HCT116 (cell line): ENCODE results near the gene RCL1. TPM values are rescaled to one million over a fixed set of nuclear protein-coding genes. Genes with fewer than 3 reads are reported as not detected.

Experiments used
- ATAC-seq: fragments of 200-7000 bp; cut with Tn5 transposase; 2 replicates; pipeline ENCODE4 v1.9.1; 2020; ENCODE audit warnings: mild to moderate bottlenecking, moderate library complexity
- BruUV-seq: library from RNA; stranded (reverse); fragments of 400-500 nt; replicated peaks from 2 replicates; lab custom pipeline; 2021; lab: Mats Ljungman, UMichigan
- CTCF ChIA-PET: fragments of 300-600 bp; sonication (Branson Sonifier 250); formaldehyde crosslinking; loops from one replicate; lab custom pipeline; 2021; ENCODE audit warnings: antibody characterized with exemption; lab: Charles Lee
- POLR2A ChIA-PET: fragments of 300-600, 350-600 bp; sonication (Branson Sonifier 250); formaldehyde crosslinking; loops from one replicate; lab custom pipeline; 2021; ENCODE audit warnings: antibody characterized with exemption; lab: Charles Lee
- RAD21 ChIA-PET, 2 experiments: fragments of 300-600 bp; sonication (Branson Sonifier 250); formaldehyde crosslinking; loops; one replicate each; lab custom pipeline; 2023; ENCODE audit warnings: low total read pairs in 2 of 2; ENCODE audit not compliant: uncharacterized antibody in 2 of 2, unreplicated experiment in 2 of 2, low non-redundant PET in 1 of 2; lab: Charles Lee
- DNase-seq: peaks from one replicate; pipeline ENCODE4 v3.0.0-alpha.2; 2010; ENCODE audit warnings: low read depth, low spot score
- H2AFZ ChIP-seq: fragments of 200-600 bp; shearing (Covaris generic), sonication (generic); 2 replicates; pipeline ENCODE4 v1.6.1; 2017; ENCODE audit warnings: low read depth, mixed run types, mixed read lengths, antibody characterized with exemption, low read length; ENCODE audit not compliant: poor library complexity, severe bottlenecking
- H3K27ac ChIP-seq: 2 replicates; pipeline ENCODE4 v1.5.1; 2012; ENCODE audit warnings: low read depth, low read length
- H3K27me3 ChIP-seq: fragments of 200-600 bp; sonication (generic); 2 replicates; pipeline ENCODE4 v1.6.1; 2016; ENCODE audit warnings: mixed run types, low read length, mixed read lengths; ENCODE audit not compliant: insufficient read depth
- H3K36me3 ChIP-seq, 2 experiments: fragments of 200-500 bp in 1 of 2; fragments of 200-600 bp in 1 of 2; sonication (Bioruptor generic) in 1 of 2; sonication (generic) in 1 of 2; 2 replicates each; pipeline versions ENCODE4 v1.5.1 to v1.6.1; 2014 to 2016; ENCODE audit warnings: low read length in 2 of 2, inconsistent platforms in 1 of 2, mixed read lengths in 1 of 2, mixed run types in 1 of 2; ENCODE audit not compliant: insufficient read depth in 2 of 2, control insufficient read depth in 1 of 2
- H3K4me1 ChIP-seq, 2 experiments: fragments of 200-600 bp in 1 of 2; sonication (generic) in 1 of 2; 2 replicates each; pipeline versions ENCODE4 v1.5.1 to v1.6.1; 2012 to 2017; ENCODE audit warnings: low read length in 2 of 2, inconsistent platforms in 1 of 2, mild to moderate bottlenecking in 1 of 2, mixed read lengths in 1 of 2, mixed run types in 1 of 2, moderate library complexity in 1 of 2; ENCODE audit not compliant: insufficient read depth in 2 of 2, control insufficient read depth in 1 of 2
- H3K4me2 ChIP-seq: fragments of 200-600 bp; sonication (generic); 2 replicates; pipeline ENCODE4 v1.6.1; 2017; ENCODE audit warnings: mixed run types, low read length, mixed read lengths
- H3K4me3 ChIP-seq, 2 experiments: fragments of 200-600 bp in 1 of 2; sonication (generic) in 1 of 2; replicated peaks in 1 of 2; 2 replicates each; pipeline ENCODE4 v1.5.1; 2011 to 2016; ENCODE audit warnings: low read length in 2 of 2, control low read depth in 1 of 2, low read depth in 1 of 2, mild to moderate bottlenecking in 1 of 2, mixed read lengths in 1 of 2, mixed run types in 1 of 2
- H3K79me2 ChIP-seq: fragments of 200-600 bp; sonication (generic); 2 replicates; pipeline ENCODE4 v1.6.1; 2017; ENCODE audit warnings: mild to moderate bottlenecking, mixed run types, low read length, moderate library complexity, mixed read lengths; ENCODE audit not compliant: insufficient read depth
- H3K9ac ChIP-seq: fragments of 200-600 bp; sonication (generic); 2 replicates; pipeline ENCODE4 v1.6.1; 2016; ENCODE audit warnings: low read length, mixed read lengths
- H3K9me2 ChIP-seq: fragments of 200-600 bp; sonication (generic), shearing (Covaris generic); 2 replicates; pipeline ENCODE4 v1.6.1; 2017; ENCODE audit warnings: mixed run types, mild to moderate bottlenecking, moderate library complexity; ENCODE audit not compliant: insufficient read depth
- H3K9me3 ChIP-seq, 2 experiments: fragments of 200-500 bp in 1 of 2; fragments of 200-600 bp in 1 of 2; sonication (Bioruptor generic) in 1 of 2; sonication (generic) in 1 of 2; 2 replicates each; pipeline ENCODE4 v1.6.1; 2014 to 2017; ENCODE audit warnings: low read length in 2 of 2, mixed read lengths in 2 of 2, inconsistent platforms in 1 of 2, low read depth in 1 of 2, mild to moderate bottlenecking in 1 of 2, mixed run types in 1 of 2, moderate library complexity in 1 of 2; ENCODE audit not compliant: control insufficient read depth in 1 of 2, insufficient read depth in 1 of 2
- H4K20me1 ChIP-seq: fragments of 200-600 bp; sonication (generic), shearing (Covaris generic); 2 replicates; pipeline ENCODE4 v1.6.1; 2017; ENCODE audit warnings: mixed run types, mild to moderate bottlenecking, moderate library complexity; ENCODE audit not compliant: insufficient read depth
- ATF3 ChIP-seq: IDR thresholded peaks from 2 replicates; pipeline ENCODE4 v1.6.1; 2012
- CBX3 ChIP-seq: IDR thresholded peaks from 2 replicates; pipeline ENCODE4 v1.6.1; 2012; ENCODE audit warnings: low read depth
- CEBPB ChIP-seq: IDR thresholded peaks from 2 replicates; pipeline ENCODE4 v1.6.1; 2012; ENCODE audit warnings: low read depth
- ELF1 ChIP-seq: IDR thresholded peaks from 2 replicates; pipeline ENCODE4 v1.6.1; 2012; ENCODE audit warnings: low read depth, borderline replicate concordance
- EZH2phosphoT487 ChIP-seq: fragments of 200-600 bp; IDR thresholded peaks from 2 replicates; pipeline ENCODE4 v1.6.1; 2018; ENCODE audit warnings: antibody characterized with exemption, borderline replicate concordance
- FOSL1 ChIP-seq: IDR thresholded peaks from 2 replicates; pipeline ENCODE4 v1.6.1; 2012; ENCODE audit warnings: low read depth
- JUND ChIP-seq: IDR thresholded peaks from 2 replicates; pipeline ENCODE4 v1.6.1; 2012
- MAX ChIP-seq: IDR thresholded peaks from 2 replicates; pipeline ENCODE4 v1.6.1; 2012
- POLR2A ChIP-seq: IDR thresholded peaks from 2 replicates; pipeline ENCODE4 v1.7.0; 2011; ENCODE audit warnings: borderline replicate concordance; ENCODE audit not compliant: insufficient read depth, insufficient read length; ENCODE audit errors: extremely low read depth
- POLR2AphosphoS5 ChIP-seq: IDR thresholded peaks from 2 replicates; pipeline ENCODE4 v1.6.1; 2011; ENCODE audit warnings: mild to moderate bottlenecking, low read depth, low read length, moderate library complexity
- RAD21 ChIP-seq: IDR thresholded peaks from 2 replicates; pipeline ENCODE4 v1.6.1; 2012; ENCODE audit warnings: low read depth, mild to moderate bottlenecking
- REST ChIP-seq: IDR thresholded peaks from 2 replicates; pipeline ENCODE4 v1.6.1; 2012; ENCODE audit warnings: low read depth
- SIN3A ChIP-seq: IDR thresholded peaks from 2 replicates; pipeline ENCODE4 v1.6.1; 2012; ENCODE audit warnings: low read depth
- SP1 ChIP-seq: IDR thresholded peaks from 2 replicates; pipeline ENCODE4 v1.6.1; 2012; ENCODE audit warnings: low read depth
- TCF7L2 ChIP-seq: IDR thresholded peaks from 2 replicates; pipeline ENCODE4 v1.7.0; 2011; ENCODE audit warnings: borderline replicate concordance, inconsistent platforms; ENCODE audit not compliant: insufficient read depth, insufficient read length; ENCODE audit errors: extremely low read depth
- YY1 ChIP-seq: IDR thresholded peaks from 2 replicates; pipeline ENCODE4 v1.6.1; 2011; ENCODE audit warnings: low read length, low read depth, moderate library complexity, mild to moderate bottlenecking; ENCODE audit not compliant: insufficient replicate concordance; ENCODE audit errors: extremely low read depth
- ZBTB33 ChIP-seq: IDR thresholded peaks from 2 replicates; pipeline ENCODE4 v1.6.1; 2011; ENCODE audit warnings: mild to moderate bottlenecking, low read length, moderate library complexity; ENCODE audit not compliant: insufficient replicate concordance; ENCODE audit errors: extremely low read depth
- ZFX ChIP-seq: fragments of 450-650 bp; IDR thresholded peaks from 2 replicates; pipeline ENCODE4 v1.6.1; 2017
- intact Hi-C: fragments of 100-400 bp; cut with micrococcal nuclease; formaldehyde crosslinking; loops from 2 replicates; pipeline ENCODE4 v1.10.0; 2022
- total RNA-seq: library from RNA; stranded (reverse); gene quantifications from one replicate; pipeline ENCODE4 v1.2.1, GENCODE V29; 2021; ENCODE audit not compliant: unreplicated experiment
- TF ChIP-seq, protein P1 (sequence below), 3 experiments: fragments of 200-600 bp in 1 of 3; sonication (generic) in 1 of 3; IDR thresholded peaks in 2 of 3; conservative IDR thresholded peaks in 1 of 3; 2 replicates each; pipeline ENCODE4 v1.5.1; 2012 to 2017; ENCODE audit warnings: low read depth in 2 of 3, low read length in 2 of 3, antibody characterized with exemption in 1 of 3, borderline replicate concordance in 1 of 3, control low read depth in 1 of 3, mild to moderate bottlenecking in 1 of 3, mixed read lengths in 1 of 3, mixed run types in 1 of 3, moderate library complexity in 1 of 3; ENCODE audit not compliant: insufficient read depth in 1 of 3

RCL1 gene
- total RNA-seq, 1 experiment from 2014 or later: 29.9 TPM

GRCh38 chr9:4762108-4762885 is 30.4 kb upstream of the RCL1 start:
- BruUV-seq: no TSS peak
- Histone ChIP-seq H2AFZ (peak overlapping the region; percentile 74), H3K27ac (no peak overlapping the region), H3K36me3 (no peaks in the 10 kb centered on the region), H3K79me2 (no peaks in the 10 kb centered on the region), H3K9me2 (no peaks in the 10 kb centered on the region), H3K27me3 (no peaks in the 10 kb centered on the region), H3K9me3 (no peaks in the 10 kb centered on the region), H3K4me3 (no peak overlapping the region), H4K20me1 (no peaks in the 10 kb centered on the region), H3K4me1 (peaks cover 0 to 13% of the 10 kb centered on the region in 2 experiments; a peak in 2 of 4 replicates), H3K4me2 (peak overlapping the region; percentile 60), H3K9ac (no peak overlapping the region)
- ChIA-PET RAD21 (no interaction called here), POLR2A (no interaction called here), CTCF (interaction anchor here (0.7 to 2.1 kb wide), 8 partner anchors 10 to 842 kb away, joined by 3 to 9 read pairs (median 4); no protein-coding TSS in a partner anchor)
- ATAC-seq: peak; percentile 81
- DNase-seq: peak; percentile 78
- intact Hi-C loops: loop anchor here (1.0 to 5.0 kb wide), 4 partner anchors 162 to 829 kb away; no protein-coding TSS in a partner anchor
- no peak for TF ChIP-seq CEBPB
- TF ChIP-seq MAX: no peak; the same call in 1 of the 2 replicates
- no peak for TF ChIP-seq POLR2A
- TF ChIP-seq JUND: no peak
- TF ChIP-seq ELF1: no peak
- TF ChIP-seq, protein P1, sequence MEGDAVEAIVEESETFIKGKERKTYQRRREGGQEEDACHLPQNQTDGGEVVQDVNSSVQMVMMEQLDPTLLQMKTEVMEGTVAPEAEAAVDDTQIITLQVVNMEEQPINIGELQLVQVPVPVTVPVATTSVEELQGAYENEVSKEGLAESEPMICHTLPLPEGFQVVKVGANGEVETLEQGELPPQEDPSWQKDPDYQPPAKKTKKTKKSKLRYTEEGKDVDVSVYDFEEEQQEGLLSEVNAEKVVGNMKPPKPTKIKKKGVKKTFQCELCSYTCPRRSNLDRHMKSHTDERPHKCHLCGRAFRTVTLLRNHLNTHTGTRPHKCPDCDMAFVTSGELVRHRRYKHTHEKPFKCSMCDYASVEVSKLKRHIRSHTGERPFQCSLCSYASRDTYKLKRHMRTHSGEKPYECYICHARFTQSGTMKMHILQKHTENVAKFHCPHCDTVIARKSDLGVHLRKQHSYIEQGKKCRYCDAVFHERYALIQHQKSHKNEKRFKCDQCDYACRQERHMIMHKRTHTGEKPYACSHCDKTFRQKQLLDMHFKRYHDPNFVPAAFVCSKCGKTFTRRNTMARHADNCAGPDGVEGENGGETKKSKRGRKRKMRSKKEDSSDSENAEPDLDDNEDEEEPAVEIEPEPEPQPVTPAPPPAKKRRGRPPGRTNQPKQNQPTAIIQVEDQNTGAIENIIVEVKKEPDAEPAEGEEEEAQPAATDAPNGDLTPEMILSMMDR (IDR thresholded peaks at IDR 0.05 in 2 of 3, conservative IDR thresholded peaks at IDR 0.05 in 1 of 3; ENCODE audit: borderline replicate concordance in 1 of 3, insufficient read depth in 1 of 3, low read depth in 2 of 3, low read length in 2 of 3): peak; percentile 82 to 89 (median 83)
- no peak for TF ChIP-seq SIN3A
- TF ChIP-seq TCF7L2: no peak
- no peak for TF ChIP-seq POLR2AphosphoS5
- TF ChIP-seq REST: no peak
- TF ChIP-seq CBX3: peak; percentile 40; the same call in 1 of the 2 replicates
- TF ChIP-seq EZH2phosphoT487: no peak
- TF ChIP-seq SP1: no peak
- peak; percentile 94 for TF ChIP-seq RAD21
- no peak for TF ChIP-seq ZBTB33
- TF ChIP-seq FOSL1: no peak
- no peak for TF ChIP-seq ATF3
- no peak for TF ChIP-seq YY1
- TF ChIP-seq ZFX: no peak
